ENCODE data around the gene EPHA6.

GRCh38 chr3:97464035-97464434 is 649.6 kb downstream of the EPHA6 start:
- no peak for TF ChIP-seq NFRKB (IDR thresholded peaks at IDR 0.05)
- no peak for TF ChIP-seq BHLHE40 (IDR thresholded peaks at IDR 0.05; ENCODE audit: borderline replicate concordance)
- no peak for TF ChIP-seq FOXA1 (IDR thresholded peaks at IDR 0.05)
- TF ChIP-seq FOXM1 (IDR thresholded peaks at IDR 0.05; ENCODE audit: borderline replicate concordance): no peak
- TF ChIP-seq ELF4 (IDR thresholded peaks at IDR 0.05): no peak
- no peak for TF ChIP-seq FOXK2 (IDR thresholded peaks at IDR 0.05)
- TF ChIP-seq LEF1 (IDR thresholded peaks at IDR 0.05; ENCODE audit: borderline replicate concordance): no peak
- TF ChIP-seq TARDBP (IDR thresholded peaks at IDR 0.05): no peak
- TF ChIP-seq SP1 (IDR thresholded peaks at IDR 0.05): no peak
- no peak for TF ChIP-seq L3MBTL2 (conservative IDR thresholded peaks at IDR 0.05)
- TF ChIP-seq ARNT (IDR thresholded peaks at IDR 0.05): no peak
- TF ChIP-seq SUZ12 (IDR thresholded peaks at IDR 0.05): no peak
- no peak for TF ChIP-seq CTBP1 (IDR thresholded peaks at IDR 0.05; ENCODE audit: borderline replicate concordance)

All from HEK293T (cell line).